Measurements from ENCODE around the gene MCTP1.

DNA sequence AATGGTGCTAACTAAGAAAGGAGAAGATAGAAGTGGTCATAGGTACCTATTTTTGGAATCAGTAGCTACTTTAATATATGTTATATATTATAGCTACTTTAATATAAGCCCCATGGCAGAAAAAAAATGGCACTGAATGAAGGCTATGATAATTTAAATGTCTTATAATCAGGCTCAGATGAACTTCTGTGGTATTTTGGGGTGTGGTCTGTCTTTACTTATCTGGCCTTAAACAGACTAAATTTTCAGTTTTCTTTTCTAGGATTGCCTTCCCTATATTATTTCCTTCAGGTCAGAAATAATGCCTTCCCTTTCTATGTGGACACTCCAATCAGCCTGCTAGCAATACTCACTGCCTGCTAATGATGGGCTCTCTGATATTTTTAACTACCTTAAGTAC is 374.2 kb downstream of the MCTP1 start:
- TF ChIP-seq, protein P1, sequence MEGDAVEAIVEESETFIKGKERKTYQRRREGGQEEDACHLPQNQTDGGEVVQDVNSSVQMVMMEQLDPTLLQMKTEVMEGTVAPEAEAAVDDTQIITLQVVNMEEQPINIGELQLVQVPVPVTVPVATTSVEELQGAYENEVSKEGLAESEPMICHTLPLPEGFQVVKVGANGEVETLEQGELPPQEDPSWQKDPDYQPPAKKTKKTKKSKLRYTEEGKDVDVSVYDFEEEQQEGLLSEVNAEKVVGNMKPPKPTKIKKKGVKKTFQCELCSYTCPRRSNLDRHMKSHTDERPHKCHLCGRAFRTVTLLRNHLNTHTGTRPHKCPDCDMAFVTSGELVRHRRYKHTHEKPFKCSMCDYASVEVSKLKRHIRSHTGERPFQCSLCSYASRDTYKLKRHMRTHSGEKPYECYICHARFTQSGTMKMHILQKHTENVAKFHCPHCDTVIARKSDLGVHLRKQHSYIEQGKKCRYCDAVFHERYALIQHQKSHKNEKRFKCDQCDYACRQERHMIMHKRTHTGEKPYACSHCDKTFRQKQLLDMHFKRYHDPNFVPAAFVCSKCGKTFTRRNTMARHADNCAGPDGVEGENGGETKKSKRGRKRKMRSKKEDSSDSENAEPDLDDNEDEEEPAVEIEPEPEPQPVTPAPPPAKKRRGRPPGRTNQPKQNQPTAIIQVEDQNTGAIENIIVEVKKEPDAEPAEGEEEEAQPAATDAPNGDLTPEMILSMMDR (IDR thresholded peaks at IDR 0.05), result no peak
- TF ChIP-seq ZFX (IDR thresholded peaks at IDR 0.05; ENCODE audit: borderline replicate concordance), result no peak
